ENCODE measurements around the gene ENPP5. TPM values are rescaled to one million over a fixed set of nuclear protein-coding genes. Genes with fewer than 3 reads are reported as not detected.

Gene ENPP5
- total RNA-seq, 1 donor from 2014 or later: 1.4 TPM

DNA sequence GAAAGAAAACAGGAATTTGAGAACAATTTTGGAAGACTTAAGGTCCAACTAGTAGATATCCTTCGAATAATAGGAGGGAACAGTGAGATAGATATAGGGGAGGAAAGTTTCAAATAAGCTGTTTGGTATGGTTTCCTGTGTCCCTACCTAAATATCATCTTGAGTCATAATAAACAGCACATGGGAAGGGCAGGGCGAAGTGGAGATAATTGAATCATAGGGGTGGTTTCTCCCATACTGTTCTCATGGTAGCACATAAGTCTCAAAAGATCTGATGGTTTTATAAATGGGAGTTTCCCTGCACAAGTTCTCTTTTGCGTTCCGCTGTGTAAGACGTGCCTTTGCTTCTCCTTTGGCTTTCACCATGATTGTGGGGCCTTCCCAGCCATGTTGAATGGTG, 39.5 kb upstream of the ENPP5 start:
- no peaks in the 10 kb centered on the region for H3K79me2 ChIP-seq (ENCODE audit: insufficient read depth, low read length)
- H3K4me2 ChIP-seq (ENCODE audit: low read length): no peak overlapping the region
- no peak overlapping the region for H2AFZ ChIP-seq (ENCODE audit: low read depth, low read length)
- no peak overlapping the region for H3K27ac Mint-ChIP-seq (ENCODE audit: unreplicated experiment)
- FAIRE-seq: no peak
- no peaks in the 10 kb centered on the region for H3K27me3 ChIP-seq (ENCODE audit: insufficient read depth, low read length)
- peaks cover 3% of the 10 kb centered on the region for H3K9me3 Mint-ChIP-seq (ENCODE audit: unreplicated experiment)
- no peaks in the 10 kb centered on the region for H3K4me1 Mint-ChIP-seq (ENCODE audit: low read depth, unreplicated experiment)
- no peak for DNase-seq (ENCODE audit: low read depth)
- no peak overlapping the region for H3K4me3 Mint-ChIP-seq (ENCODE audit: unreplicated experiment)
- H3K36me3 ChIP-seq (ENCODE audit: insufficient read depth, low read length): no peaks in the 10 kb centered on the region
- TF ChIP-seq, protein P1, sequence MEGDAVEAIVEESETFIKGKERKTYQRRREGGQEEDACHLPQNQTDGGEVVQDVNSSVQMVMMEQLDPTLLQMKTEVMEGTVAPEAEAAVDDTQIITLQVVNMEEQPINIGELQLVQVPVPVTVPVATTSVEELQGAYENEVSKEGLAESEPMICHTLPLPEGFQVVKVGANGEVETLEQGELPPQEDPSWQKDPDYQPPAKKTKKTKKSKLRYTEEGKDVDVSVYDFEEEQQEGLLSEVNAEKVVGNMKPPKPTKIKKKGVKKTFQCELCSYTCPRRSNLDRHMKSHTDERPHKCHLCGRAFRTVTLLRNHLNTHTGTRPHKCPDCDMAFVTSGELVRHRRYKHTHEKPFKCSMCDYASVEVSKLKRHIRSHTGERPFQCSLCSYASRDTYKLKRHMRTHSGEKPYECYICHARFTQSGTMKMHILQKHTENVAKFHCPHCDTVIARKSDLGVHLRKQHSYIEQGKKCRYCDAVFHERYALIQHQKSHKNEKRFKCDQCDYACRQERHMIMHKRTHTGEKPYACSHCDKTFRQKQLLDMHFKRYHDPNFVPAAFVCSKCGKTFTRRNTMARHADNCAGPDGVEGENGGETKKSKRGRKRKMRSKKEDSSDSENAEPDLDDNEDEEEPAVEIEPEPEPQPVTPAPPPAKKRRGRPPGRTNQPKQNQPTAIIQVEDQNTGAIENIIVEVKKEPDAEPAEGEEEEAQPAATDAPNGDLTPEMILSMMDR (IDR thresholded peaks at IDR 0.05; ENCODE audit: insufficient read depth, low read depth, low read length): no peak
- TF ChIP-seq EZH2 (IDR thresholded peaks at IDR 0.05; ENCODE audit: insufficient read depth, low read length): no peak
- H3K27me3 Mint-ChIP-seq (ENCODE audit: low read depth, unreplicated experiment): peaks cover 4% of the 10 kb centered on the region
- no peaks in the 10 kb centered on the region for H3K9me3 ChIP-seq (ENCODE audit: insufficient read depth, low read depth, low read length)
- H3K27ac ChIP-seq (ENCODE audit: low read depth, low read length): no peak overlapping the region
- no peak overlapping the region for H3K9ac ChIP-seq (ENCODE audit: low read length)
- H4K20me1 ChIP-seq (ENCODE audit: insufficient read depth, low read length): no peaks in the 10 kb centered on the region
- no peaks in the 10 kb centered on the region for H3K4me1 ChIP-seq (ENCODE audit: insufficient read depth, low read length)
- no peak overlapping the region for H3K4me3 ChIP-seq (ENCODE audit: insufficient read depth, low read depth, low read length)
- no peaks in the 10 kb centered on the region for H3K36me3 Mint-ChIP-seq (ENCODE audit: low read depth, unreplicated experiment)

DNA sequence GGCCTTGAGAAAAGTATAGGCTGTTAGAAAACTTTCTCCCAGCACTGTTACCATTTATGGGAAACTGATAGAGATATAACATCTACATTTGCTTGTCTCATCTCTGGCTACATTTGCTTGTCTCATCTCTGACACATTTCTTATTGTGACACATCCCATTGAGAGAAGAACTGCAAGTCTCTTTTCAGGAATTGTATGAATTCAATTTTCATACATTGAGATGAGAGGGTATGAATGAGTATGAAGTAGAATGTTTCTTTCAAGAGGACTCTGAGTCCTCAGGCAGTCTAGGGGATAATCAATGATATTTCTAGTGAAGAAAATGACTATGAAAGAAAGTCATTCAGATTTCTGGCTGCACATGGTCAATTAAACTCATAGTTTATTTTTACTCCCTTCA, 37.5 kb upstream of the ENPP5 start:
- no peaks in the 10 kb centered on the region for H3K27me3 ChIP-seq (ENCODE audit: insufficient read depth, low read length)
- H4K20me1 ChIP-seq (ENCODE audit: insufficient read depth, low read length): no peaks in the 10 kb centered on the region
- no peaks in the 10 kb centered on the region for H3K9me3 ChIP-seq (ENCODE audit: insufficient read depth, low read depth, low read length)
- no peak overlapping the region for H3K4me3 ChIP-seq (ENCODE audit: insufficient read depth, low read depth, low read length)
- no peaks in the 10 kb centered on the region for H3K4me1 ChIP-seq (ENCODE audit: insufficient read depth, low read length)
- no peaks in the 10 kb centered on the region for H3K4me1 Mint-ChIP-seq (ENCODE audit: low read depth, unreplicated experiment)
- H3K4me3 Mint-ChIP-seq (ENCODE audit: unreplicated experiment): no peak overlapping the region
- H3K27me3 Mint-ChIP-seq (ENCODE audit: low read depth, unreplicated experiment): peaks cover 4% of the 10 kb centered on the region
- H3K9ac ChIP-seq (ENCODE audit: low read length): no peak overlapping the region
- H3K9me3 Mint-ChIP-seq (ENCODE audit: unreplicated experiment): peaks cover under 1% of the 10 kb centered on the region
- H3K79me2 ChIP-seq (ENCODE audit: insufficient read depth, low read length): no peaks in the 10 kb centered on the region
- H2AFZ ChIP-seq (ENCODE audit: low read depth, low read length): no peak overlapping the region
- TF ChIP-seq, protein P1 (IDR thresholded peaks at IDR 0.05; ENCODE audit: insufficient read depth, low read depth, low read length): no peak
- no peak for TF ChIP-seq EZH2 (IDR thresholded peaks at IDR 0.05; ENCODE audit: insufficient read depth, low read length)
- no peak overlapping the region for H3K4me2 ChIP-seq (ENCODE audit: low read length)
- no peak for FAIRE-seq
- no peak for DNase-seq (ENCODE audit: low read depth)
- H3K27ac Mint-ChIP-seq (ENCODE audit: unreplicated experiment): no peak overlapping the region
- no peaks in the 10 kb centered on the region for H3K36me3 ChIP-seq (ENCODE audit: insufficient read depth, low read length)
- no peak overlapping the region for H3K27ac ChIP-seq (ENCODE audit: low read depth, low read length)
- H3K36me3 Mint-ChIP-seq (ENCODE audit: low read depth, unreplicated experiment): peaks cover 1% of the 10 kb centered on the region

DNA sequence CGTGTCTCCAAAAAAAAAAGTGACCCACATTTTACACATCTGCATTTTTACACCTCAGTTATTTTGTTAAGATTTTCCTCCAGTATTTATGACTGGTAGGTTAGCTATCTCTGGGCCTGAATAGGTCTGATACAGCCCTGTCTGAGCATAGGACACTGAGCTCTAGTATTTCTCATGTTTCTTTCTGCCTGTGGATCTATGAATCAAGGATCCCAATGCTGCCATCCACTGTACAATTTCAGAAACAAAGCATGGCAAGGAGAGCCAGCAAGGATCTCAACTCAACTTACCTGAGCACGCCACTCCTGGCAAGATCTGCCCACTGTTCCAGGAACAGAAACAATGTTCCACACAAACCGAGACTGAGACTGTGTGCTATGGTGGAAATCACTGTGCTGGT, 36.4 kb upstream of the ENPP5 start:
- H3K79me2 ChIP-seq (ENCODE audit: insufficient read depth, low read length): no peaks in the 10 kb centered on the region
- no peaks in the 10 kb centered on the region for H3K36me3 ChIP-seq (ENCODE audit: insufficient read depth, low read length)
- Mint-ChIP-seq H3K36me3 (ENCODE audit: low read depth, unreplicated experiment) (peaks cover 1% of the 10 kb centered on the region), H3K4me3 (ENCODE audit: unreplicated experiment) (no peak overlapping the region), H3K9me3 (ENCODE audit: unreplicated experiment) (peaks cover 3% of the 10 kb centered on the region), H3K27me3 (ENCODE audit: low read depth, unreplicated experiment) (peaks cover 4% of the 10 kb centered on the region), H3K4me1 (ENCODE audit: low read depth, unreplicated experiment) (no peaks in the 10 kb centered on the region), H3K27ac (ENCODE audit: unreplicated experiment) (no peak overlapping the region)
- no peak overlapping the region for H3K9ac ChIP-seq (ENCODE audit: low read length)
- H3K4me2 ChIP-seq (ENCODE audit: low read length): no peak overlapping the region
- H3K27ac ChIP-seq (ENCODE audit: low read depth, low read length): no peak overlapping the region
- H4K20me1 ChIP-seq (ENCODE audit: insufficient read depth, low read length): no peaks in the 10 kb centered on the region
- TF ChIP-seq, protein P1 (IDR thresholded peaks at IDR 0.05; ENCODE audit: insufficient read depth, low read depth, low read length): no peak
- TF ChIP-seq EZH2 (IDR thresholded peaks at IDR 0.05; ENCODE audit: insufficient read depth, low read length): no peak
- no peak overlapping the region for H2AFZ ChIP-seq (ENCODE audit: low read depth, low read length)
- no peaks in the 10 kb centered on the region for H3K9me3 ChIP-seq (ENCODE audit: insufficient read depth, low read depth, low read length)
- H3K4me1 ChIP-seq (ENCODE audit: insufficient read depth, low read length): no peaks in the 10 kb centered on the region
- no peak for DNase-seq (ENCODE audit: low read depth)
- FAIRE-seq: no peak
- no peaks in the 10 kb centered on the region for H3K27me3 ChIP-seq (ENCODE audit: insufficient read depth, low read length)
- no peak overlapping the region for H3K4me3 ChIP-seq (ENCODE audit: insufficient read depth, low read depth, low read length)
